NCI-H187 (cell line): ENCODE results near the gene RAB17.

Experiments
- DNase-seq, 2 experiments: peaks; one replicate each; lab custom pipeline; 2025; lab: John Stamatoyannopoulos, UW

RAB17 gene

GRCh38 chr2:237564526-237565131, 25.9 kb downstream of the RAB17 start:
- DNase-seq: no peak

- no peak for DNase-seq
These were observed 26.7 kb downstream of the RAB17 start for GRCh38 chr2:237563816-237564215.

GRCh38 chr2:237561221-237561620, 29.3 kb downstream of the RAB17 start:
- no peak for DNase-seq

GRCh38 chr2:237558961-237559641, 31.4 kb downstream of the RAB17 start:
- peak; percentile 23 to 76 for DNase-seq

GRCh38 chr2:237557633-237558015, 32.9 kb downstream of the RAB17 start:
- no peak for DNase-seq

- no peak for DNase-seq
These were observed 33.5 kb downstream of the RAB17 start for GRCh38 chr2:237556773-237557632.

- no peak for DNase-seq
These were observed 35.0 kb downstream of the RAB17 start for GRCh38 chr2:237555560-237555959.

GRCh38 chr2:237553948-237554347, 36.6 kb downstream of the RAB17 start:
- no peak for DNase-seq

GRCh38 chr2:237552908-237553307, 37.6 kb downstream of the RAB17 start:
- no peak for DNase-seq

- no peak for DNase-seq
These were observed 39.4 kb downstream of the RAB17 start for GRCh38 chr2:237551071-237551574.

- no peak for DNase-seq
These were observed 40.7 kb downstream of the RAB17 start for GRCh38 chr2:237549643-237550415.

GRCh38 chr2:237549216-237549615, 41.3 kb downstream of the RAB17 start:
- DNase-seq: no peak

GRCh38 chr2:237547841-237548416, 42.6 kb downstream of the RAB17 start:
- no peak for DNase-seq

- no peak for DNase-seq
These were observed 43.6 kb downstream of the RAB17 start for GRCh38 chr2:237546876-237547395.

GRCh38 chr2:237546040-237546875, 44.3 kb downstream of the RAB17 start:
- DNase-seq: no peak

- no peak for DNase-seq
These were observed 48.4 kb downstream of the RAB17 start for GRCh38 chr2:237542001-237542704.

GRCh38 chr2:237541243-237541642, 49.3 kb downstream of the RAB17 start:
- DNase-seq: no peak

- no peak for DNase-seq
These were observed 49.7 kb downstream of the RAB17 start for GRCh38 chr2:237540823-237541222.

GRCh38 chr2:237540223-237540775, 50.2 kb downstream of the RAB17 start:
- no peak for DNase-seq
